DOHH2 (cell line): ENCODE results near the gene PXK.

Experiments
- EZH2phosphoT487 ChIP-seq: fragments of 200-600 bp; sonication (generic); IDR thresholded peaks from 2 replicates; pipeline ENCODE4 v1.6.1; 2017; ENCODE audit warnings: borderline replicate concordance, mild to moderate bottlenecking, antibody characterized with exemption, low read length, moderate library complexity, mixed read lengths
- TF ChIP-seq, protein P1 (sequence below): fragments of 200-600 bp; sonication (generic); IDR thresholded peaks from one replicate; pipeline ENCODE4 v1.5.1; 2014; ENCODE audit warnings: antibody characterized with exemption, mild to moderate bottlenecking, low read depth, low read length; ENCODE audit not compliant: poor library complexity, severe bottlenecking

DNA sequence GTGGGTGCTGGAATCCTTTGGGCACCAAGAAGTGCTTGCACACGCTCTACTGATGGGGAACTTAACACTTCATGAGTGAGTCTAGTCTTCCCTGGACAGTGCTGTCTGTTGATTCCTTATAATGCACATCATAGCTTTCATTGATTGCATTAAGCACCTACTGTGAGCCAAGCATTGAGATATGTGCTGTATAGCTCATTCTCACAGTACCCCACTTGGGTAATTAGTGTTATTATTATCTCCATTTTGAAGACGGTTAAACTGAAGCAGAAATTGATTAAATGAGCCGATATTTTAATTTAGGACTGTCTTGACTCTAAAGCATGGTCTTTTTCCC is 101.4 kb downstream of the PXK start:
- TF ChIP-seq, protein P1, sequence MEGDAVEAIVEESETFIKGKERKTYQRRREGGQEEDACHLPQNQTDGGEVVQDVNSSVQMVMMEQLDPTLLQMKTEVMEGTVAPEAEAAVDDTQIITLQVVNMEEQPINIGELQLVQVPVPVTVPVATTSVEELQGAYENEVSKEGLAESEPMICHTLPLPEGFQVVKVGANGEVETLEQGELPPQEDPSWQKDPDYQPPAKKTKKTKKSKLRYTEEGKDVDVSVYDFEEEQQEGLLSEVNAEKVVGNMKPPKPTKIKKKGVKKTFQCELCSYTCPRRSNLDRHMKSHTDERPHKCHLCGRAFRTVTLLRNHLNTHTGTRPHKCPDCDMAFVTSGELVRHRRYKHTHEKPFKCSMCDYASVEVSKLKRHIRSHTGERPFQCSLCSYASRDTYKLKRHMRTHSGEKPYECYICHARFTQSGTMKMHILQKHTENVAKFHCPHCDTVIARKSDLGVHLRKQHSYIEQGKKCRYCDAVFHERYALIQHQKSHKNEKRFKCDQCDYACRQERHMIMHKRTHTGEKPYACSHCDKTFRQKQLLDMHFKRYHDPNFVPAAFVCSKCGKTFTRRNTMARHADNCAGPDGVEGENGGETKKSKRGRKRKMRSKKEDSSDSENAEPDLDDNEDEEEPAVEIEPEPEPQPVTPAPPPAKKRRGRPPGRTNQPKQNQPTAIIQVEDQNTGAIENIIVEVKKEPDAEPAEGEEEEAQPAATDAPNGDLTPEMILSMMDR = no peak
- TF ChIP-seq EZH2phosphoT487 = no peak
